AG09319 (cell line): Measurements from ENCODE around the gene PKP4.

Experiments
- DNase-seq: peaks from one replicate; pipeline ENCODE4 v3.0.0-alpha.2; 2010; ENCODE audit warnings: low read depth; ENCODE audit errors: extremely low read depth
- TF ChIP-seq, protein P1 (sequence below): IDR thresholded peaks from 2 replicates; pipeline ENCODE4 v1.5.1; 2011; ENCODE audit warnings: low read depth, mild to moderate bottlenecking, inconsistent platforms, low read length, moderate library complexity

PKP4 gene

DNA sequence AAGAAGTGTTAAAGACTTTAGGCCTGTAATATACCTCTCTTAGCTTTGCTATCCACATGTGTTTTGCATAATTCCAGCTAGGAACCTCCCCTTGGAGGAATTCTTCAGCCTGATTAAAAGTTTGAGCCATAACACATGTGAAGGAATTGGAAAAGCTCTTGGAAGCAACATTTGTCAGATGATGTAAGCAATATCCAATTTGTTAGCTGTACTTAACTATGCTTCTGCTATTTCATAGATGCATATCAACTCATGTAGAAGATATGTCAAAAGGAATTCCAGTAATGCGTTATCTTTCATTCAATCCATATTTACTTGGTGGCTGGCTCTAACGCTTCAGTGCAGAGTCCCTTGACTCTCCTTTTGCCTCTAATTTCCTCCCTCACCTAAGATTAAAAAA, 46.2 kb downstream of the PKP4 start:
- TF ChIP-seq, protein P1, sequence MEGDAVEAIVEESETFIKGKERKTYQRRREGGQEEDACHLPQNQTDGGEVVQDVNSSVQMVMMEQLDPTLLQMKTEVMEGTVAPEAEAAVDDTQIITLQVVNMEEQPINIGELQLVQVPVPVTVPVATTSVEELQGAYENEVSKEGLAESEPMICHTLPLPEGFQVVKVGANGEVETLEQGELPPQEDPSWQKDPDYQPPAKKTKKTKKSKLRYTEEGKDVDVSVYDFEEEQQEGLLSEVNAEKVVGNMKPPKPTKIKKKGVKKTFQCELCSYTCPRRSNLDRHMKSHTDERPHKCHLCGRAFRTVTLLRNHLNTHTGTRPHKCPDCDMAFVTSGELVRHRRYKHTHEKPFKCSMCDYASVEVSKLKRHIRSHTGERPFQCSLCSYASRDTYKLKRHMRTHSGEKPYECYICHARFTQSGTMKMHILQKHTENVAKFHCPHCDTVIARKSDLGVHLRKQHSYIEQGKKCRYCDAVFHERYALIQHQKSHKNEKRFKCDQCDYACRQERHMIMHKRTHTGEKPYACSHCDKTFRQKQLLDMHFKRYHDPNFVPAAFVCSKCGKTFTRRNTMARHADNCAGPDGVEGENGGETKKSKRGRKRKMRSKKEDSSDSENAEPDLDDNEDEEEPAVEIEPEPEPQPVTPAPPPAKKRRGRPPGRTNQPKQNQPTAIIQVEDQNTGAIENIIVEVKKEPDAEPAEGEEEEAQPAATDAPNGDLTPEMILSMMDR, result no peak
- peak; percentile 79 for DNase-seq

DNA sequence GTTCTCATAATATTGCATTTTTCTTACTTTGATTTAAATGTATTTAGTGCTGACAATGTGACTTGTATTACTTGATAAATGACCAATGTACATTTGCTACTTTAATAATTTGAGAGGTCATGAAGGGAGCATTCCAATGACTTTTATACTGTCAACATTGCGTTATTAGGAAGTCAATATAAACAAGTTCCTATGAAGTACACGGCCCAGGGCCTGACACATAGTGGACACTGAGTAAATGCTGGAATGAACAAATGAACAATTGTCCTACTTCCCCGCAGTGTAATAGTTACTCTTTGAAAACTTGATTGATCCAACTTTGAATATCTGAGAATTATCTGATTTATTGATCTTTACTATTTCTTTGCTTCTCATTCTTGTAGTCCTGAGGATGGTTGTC, 47.3 kb downstream of the PKP4 start:
- TF ChIP-seq, protein P1, result no peak

DNA sequence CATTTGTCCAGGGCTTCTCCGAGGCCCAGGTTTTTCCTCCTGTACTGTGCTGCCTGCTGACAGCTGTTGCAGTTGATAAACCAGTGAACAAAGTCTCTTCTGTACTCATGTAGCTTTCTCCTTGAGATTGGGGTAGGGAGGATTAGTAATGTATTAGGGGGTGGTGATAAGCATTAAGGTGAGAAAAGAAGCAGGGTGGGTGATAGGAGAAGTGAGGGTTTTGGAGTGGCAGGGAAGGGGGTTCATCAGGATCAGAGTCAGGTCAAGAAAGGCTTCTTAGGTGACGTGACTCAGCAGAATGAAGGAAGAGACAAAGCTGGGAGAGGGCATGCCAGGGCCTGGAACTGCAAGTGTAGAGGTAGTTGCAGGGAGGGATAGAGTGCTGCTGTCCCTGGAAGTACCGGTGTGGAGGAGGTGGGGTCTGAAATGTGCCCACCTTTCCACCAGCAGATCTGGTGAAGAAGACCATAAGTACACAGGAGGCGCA, 48.7 kb downstream of the PKP4 start:
- TF ChIP-seq, protein P1, result no peak
- DNase-seq, result no peak

More for the DNA sequence above, 47.3 kb downstream of the PKP4 start:
- DNase-seq, result no peak

DNA sequence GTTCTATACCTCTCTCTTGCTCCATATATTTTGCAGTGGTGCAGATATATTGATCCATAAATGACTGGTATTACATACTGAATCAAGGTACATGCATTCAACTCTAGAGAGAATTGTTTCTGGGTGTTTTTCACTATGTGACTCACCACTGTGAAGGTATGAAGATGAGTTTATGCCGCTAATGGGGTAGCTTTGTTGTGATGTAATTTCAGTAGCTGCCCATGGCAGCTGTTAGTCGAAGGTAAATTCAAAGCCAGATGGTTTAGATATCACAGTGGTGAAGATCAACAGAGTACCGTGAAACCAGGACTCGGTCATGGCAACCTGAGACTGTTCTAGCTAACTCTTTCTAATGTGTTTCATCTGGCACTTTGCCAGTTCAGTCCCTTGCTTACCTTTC, 50.4 kb downstream of the PKP4 start:
- TF ChIP-seq, protein P1, result no peak
- no peak for DNase-seq

DNA sequence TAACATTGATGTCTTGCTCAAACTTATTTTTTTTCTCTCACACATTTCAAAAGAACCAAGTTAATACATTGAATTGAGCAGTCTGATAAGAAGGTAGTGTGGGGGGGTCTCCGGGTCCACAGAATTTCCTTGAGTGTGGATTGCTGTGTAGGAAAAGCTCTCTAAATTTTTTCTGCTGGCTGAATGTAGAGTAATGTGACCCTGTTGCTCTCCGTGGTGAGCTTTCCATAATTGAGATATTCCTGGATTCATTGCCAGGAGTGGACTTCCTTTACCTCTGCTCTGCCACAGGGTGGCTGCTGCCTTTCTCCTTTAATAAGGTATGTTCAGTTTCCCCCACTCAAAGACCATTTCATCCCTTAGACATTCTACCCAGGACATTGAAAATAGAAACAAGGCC, 50.9 kb downstream of the PKP4 start:
- TF ChIP-seq, protein P1, result no peak
- DNase-seq, result no peak

DNA sequence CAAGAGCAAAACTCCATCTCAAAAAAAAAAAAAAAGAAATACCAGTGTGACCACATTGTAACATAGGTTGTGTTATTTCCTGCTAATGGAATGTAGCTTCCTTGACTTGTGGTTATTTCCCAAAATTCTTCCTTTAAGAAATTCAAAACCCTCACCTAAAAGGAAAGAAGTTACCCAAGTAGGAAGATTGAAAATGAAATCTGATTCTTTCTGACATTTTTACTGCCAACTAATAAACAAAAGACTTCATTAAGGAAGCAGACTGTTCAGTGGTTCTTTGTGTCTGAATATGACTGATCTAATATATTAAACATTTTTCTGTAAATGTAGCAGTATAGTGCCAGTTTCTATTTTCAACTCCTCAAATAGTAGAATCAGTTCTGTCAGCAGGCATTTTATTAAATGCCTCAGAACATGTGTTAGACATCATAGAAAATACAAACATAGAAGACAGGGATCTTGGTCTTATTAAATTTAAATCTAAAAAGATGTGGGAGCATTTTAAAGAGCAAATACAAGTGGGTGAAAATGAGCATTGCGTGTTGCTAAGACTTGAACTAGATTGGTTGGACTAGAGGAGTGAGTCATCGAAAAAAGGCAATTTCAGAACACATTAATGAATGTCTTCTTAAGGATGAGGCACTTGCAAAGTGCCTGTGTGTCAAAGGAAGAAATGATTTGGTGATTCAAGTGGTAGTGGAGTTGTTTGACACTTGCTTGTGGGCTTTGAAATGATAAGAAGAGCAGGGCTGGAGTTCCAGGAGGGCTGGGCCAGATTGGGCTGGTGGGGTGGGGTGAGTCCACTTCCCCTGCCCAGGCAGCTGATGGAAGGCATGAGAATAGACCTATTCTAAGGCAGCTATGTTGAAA, 53.4 kb downstream of the PKP4 start:
- peak; percentile 35 for DNase-seq
- TF ChIP-seq, protein P1, result no peak

DNA sequence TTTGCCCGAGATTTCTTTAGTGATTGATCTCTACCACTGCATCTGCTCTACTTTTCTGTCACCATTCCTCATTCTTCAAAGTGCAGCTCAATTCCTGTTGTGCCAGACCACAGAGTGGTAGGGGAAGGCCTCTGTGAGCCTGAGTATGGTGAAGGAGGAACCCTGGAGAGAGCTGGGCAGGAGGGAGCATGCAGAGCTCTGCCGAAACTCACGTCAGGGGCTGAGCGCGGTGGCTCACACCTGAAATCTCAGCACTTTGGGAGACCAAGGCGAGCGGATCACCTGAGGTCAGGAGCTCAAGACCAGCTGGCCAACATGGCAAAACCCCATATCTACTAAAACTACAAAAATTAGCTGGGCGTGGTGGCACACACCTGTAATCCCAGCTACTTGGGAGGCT, 54.1 kb downstream of the PKP4 start:
- TF ChIP-seq, protein P1, result no peak
- DNase-seq, result no peak
